Liver (tissue), 9 donors: ENCODE measurements around the gene PSMD4. TPM values are rescaled to one million over a fixed set of nuclear protein-coding genes. Genes with fewer than 3 reads are reported as not detected.

Source experiments
- DNase-seq: peaks from one replicate; pipeline ENCODE4 v3.0.0-alpha.2; 2017; ENCODE audit warnings: low spot score
- H3K27ac ChIP-seq, 2 donors: one replicate each; pipeline ENCODE4 v1.7.0; 2013; ENCODE audit warnings: inconsistent platforms in 2 of 2, low read length in 2 of 2, control low read depth in 1 of 2, low read depth in 1 of 2, mild to moderate bottlenecking in 1 of 2
- H3K27me3 ChIP-seq, 4 donors: one replicate each; pipeline versions ENCODE4 v1.6.1 to v1.7.0; 2013; ENCODE audit warnings: low read length in 3 of 4, inconsistent platforms in 1 of 4, mild to moderate bottlenecking in 1 of 4, moderate library complexity in 1 of 4; ENCODE audit not compliant: control insufficient read depth in 4 of 4, insufficient read depth in 4 of 4
- H3K36me3 ChIP-seq, 4 donors: one replicate each; pipeline versions ENCODE4 v1.6.1 to v1.7.0; 2013; ENCODE audit warnings: low read length in 3 of 4, mild to moderate bottlenecking in 3 of 4, low read depth in 1 of 4, moderate library complexity in 1 of 4; ENCODE audit not compliant: control insufficient read depth in 4 of 4, insufficient read depth in 3 of 4
- H3K4me1 ChIP-seq, 4 donors: one replicate each; pipeline versions ENCODE4 v1.6.1 to v1.7.0; 2013; ENCODE audit warnings: low read length in 3 of 4, mild to moderate bottlenecking in 3 of 4, moderate library complexity in 1 of 4; ENCODE audit not compliant: control insufficient read depth in 4 of 4, insufficient read depth in 4 of 4
- H3K4me3 ChIP-seq, 3 donors: one replicate each; pipeline versions ENCODE4 v1.6.1 to v1.7.0; 2013; ENCODE audit warnings: low read length in 3 of 3, control low read depth in 1 of 3, low read depth in 1 of 3, mild to moderate bottlenecking in 1 of 3
- H3K9ac ChIP-seq, 2 donors: one replicate each; pipeline ENCODE4 v1.7.0; 2013; ENCODE audit warnings: low read length in 2 of 2, mild to moderate bottlenecking in 2 of 2, moderate library complexity in 2 of 2, control low read depth in 1 of 2, low read depth in 1 of 2
- H3K9me3 ChIP-seq, 4 donors: one replicate each; pipeline versions ENCODE4 v1.6.1 to v1.7.0; 2013; ENCODE audit warnings: low read length in 3 of 4; ENCODE audit not compliant: control insufficient read depth in 4 of 4
- CTCF ChIP-seq: fragments of 150-350 bp; IDR thresholded peaks from 2 replicates; pipeline ENCODE4 v1.5.1; 2017; ENCODE audit warnings: improper control_type of control experiment, low read depth, low read length; ENCODE audit not compliant: missing input control
- EGR1 ChIP-seq, 2 donors: IDR thresholded peaks; 2 replicates each; pipeline ENCODE4 v1.6.1; 2016 to 2018; ENCODE audit warnings: antibody characterized with exemption in 2 of 2, low read depth in 2 of 2
- FOXA1 ChIP-seq: IDR thresholded peaks from 2 replicates; pipeline ENCODE4 v1.6.1; 2016; ENCODE audit warnings: antibody characterized with exemption
- FOXA2 ChIP-seq: IDR thresholded peaks from 2 replicates; pipeline ENCODE4 v1.6.1; 2016; ENCODE audit warnings: antibody characterized with exemption
- GABPA ChIP-seq, 2 donors: IDR thresholded peaks in 1 of 2; conservative IDR thresholded peaks in 1 of 2; 2 replicates each; pipeline ENCODE4 v1.6.1; 2016; ENCODE audit warnings: antibody characterized with exemption in 2 of 2, mild to moderate bottlenecking in 1 of 2, moderate library complexity in 1 of 2
- HNF4A ChIP-seq, 2 donors: conservative IDR thresholded peaks; 2 replicates each; pipeline ENCODE4 v1.6.1; 2016; ENCODE audit warnings: antibody characterized with exemption in 2 of 2, mild to moderate bottlenecking in 2 of 2
- HNF4G ChIP-seq: IDR thresholded peaks from 2 replicates; pipeline ENCODE4 v1.6.1; 2016; ENCODE audit warnings: antibody characterized with exemption
- JUND ChIP-seq, 2 donors: IDR thresholded peaks; 2 replicates each; pipeline ENCODE4 v1.6.1; 2016; ENCODE audit warnings: antibody characterized with exemption in 2 of 2
- MAX ChIP-seq: IDR thresholded peaks from 2 replicates; pipeline ENCODE4 v1.6.1; 2016; ENCODE audit warnings: antibody characterized with exemption
- NR2F2 ChIP-seq: IDR thresholded peaks from 2 replicates; pipeline ENCODE4 v1.6.1; 2016; ENCODE audit warnings: antibody characterized with exemption
- RAD21 ChIP-seq, 2 donors: IDR thresholded peaks; 2 replicates each; pipeline ENCODE4 v1.6.1; 2016; ENCODE audit warnings: antibody characterized with exemption in 2 of 2, mild to moderate bottlenecking in 2 of 2
- RXRA ChIP-seq, 2 donors: IDR thresholded peaks; 2 replicates each; pipeline ENCODE4 v1.6.1; 2017 to 2018; ENCODE audit warnings: antibody characterized with exemption in 2 of 2, mild to moderate bottlenecking in 1 of 2
- SP1 ChIP-seq: IDR thresholded peaks from 2 replicates; pipeline ENCODE4 v1.6.1; 2018; ENCODE audit warnings: antibody characterized with exemption, mild to moderate bottlenecking
- TAF1 ChIP-seq: conservative IDR thresholded peaks from 2 replicates; pipeline ENCODE4 v1.6.1; 2016; ENCODE audit warnings: antibody characterized with exemption, mild to moderate bottlenecking
- YY1 ChIP-seq: IDR thresholded peaks from 2 replicates; pipeline ENCODE4 v1.6.1; 2016; ENCODE audit warnings: antibody characterized with exemption, mild to moderate bottlenecking
- WGBS: extraction: QIAGEN DNeasy Blood & Tissue Kit; methylation state at CpG from one replicate; pipeline ENCODE4 v1.1.7; 2013; 5-methylcytosine and 5-hydroxymethylcytosine counted together
- polyA plus RNA-seq, 2 donors: library from polyadenylated mRNA; stranded (reverse) in 1 of 2; unstranded in 1 of 2; fragments of 200-250 nt in 1 of 2; fragments of >200 nt in 1 of 2; fragmentation: Nextera tagmentation in 1 of 2; extraction: Ambion mirVana in 1 of 2; gene quantifications; one replicate each; pipeline versions ENCODE4 v1.2.1 to v1.2.3, GENCODE V29; 2013 to 2015
- total RNA-seq, 2 donors: library from RNA; depleted of rRNA; stranded (reverse); fragments of >200 nt; gene quantifications; one replicate each; pipeline ENCODE4 v1.2.3, GENCODE V29; 2014
- TF ChIP-seq, protein P1 (sequence below): IDR thresholded peaks from 2 replicates; pipeline ENCODE4 v1.6.1; 2016; ENCODE audit warnings: antibody characterized with exemption
- TF ChIP-seq, protein P2 (sequence below): IDR thresholded peaks from 2 replicates; pipeline ENCODE4 v1.6.1; 2016; ENCODE audit warnings: antibody characterized with exemption
- TF ChIP-seq, protein P3 (sequence below): IDR thresholded peaks from 2 replicates; pipeline ENCODE4 v1.6.1; 2016; ENCODE audit warnings: antibody characterized with exemption, mild to moderate bottlenecking
- donor health status: healthy.
- donor health status: healthy.
- donor health status: healthy.
- donor health status: healthy.
- donor health status: healthy.

The PSMD4 gene
- total and polyA plus RNA-seq, 4 donors = 77.7 to 108 (median 87.0) TPM

- Histone ChIP-seq H3K9me3 (no peaks in the 10 kb centered on the region), H3K27ac (peak overlapping the region; percentile 99 to 100), H3K36me3 (peaks cover 2 to 6% (median 5%) of the 10 kb centered on the region in 4 donors), H3K4me3 (peak overlapping the region; percentile 89 to 99 (median 90)), H3K27me3 (no peaks in the 10 kb centered on the region), H3K4me1 (peaks cover 3 to 16% (median 6%) of the 10 kb centered on the region in 4 donors), H3K9ac (peak overlapping the region; percentile 67 to 92)
- under 1% methylated on average over 48 of the region's 48 CpGs for WGBS
- no peak for TF ChIP-seq FOXA1
- peak; percentile 43 for TF ChIP-seq HNF4G
- peak; percentile 96 for TF ChIP-seq MAX
- TF ChIP-seq, protein P1, sequence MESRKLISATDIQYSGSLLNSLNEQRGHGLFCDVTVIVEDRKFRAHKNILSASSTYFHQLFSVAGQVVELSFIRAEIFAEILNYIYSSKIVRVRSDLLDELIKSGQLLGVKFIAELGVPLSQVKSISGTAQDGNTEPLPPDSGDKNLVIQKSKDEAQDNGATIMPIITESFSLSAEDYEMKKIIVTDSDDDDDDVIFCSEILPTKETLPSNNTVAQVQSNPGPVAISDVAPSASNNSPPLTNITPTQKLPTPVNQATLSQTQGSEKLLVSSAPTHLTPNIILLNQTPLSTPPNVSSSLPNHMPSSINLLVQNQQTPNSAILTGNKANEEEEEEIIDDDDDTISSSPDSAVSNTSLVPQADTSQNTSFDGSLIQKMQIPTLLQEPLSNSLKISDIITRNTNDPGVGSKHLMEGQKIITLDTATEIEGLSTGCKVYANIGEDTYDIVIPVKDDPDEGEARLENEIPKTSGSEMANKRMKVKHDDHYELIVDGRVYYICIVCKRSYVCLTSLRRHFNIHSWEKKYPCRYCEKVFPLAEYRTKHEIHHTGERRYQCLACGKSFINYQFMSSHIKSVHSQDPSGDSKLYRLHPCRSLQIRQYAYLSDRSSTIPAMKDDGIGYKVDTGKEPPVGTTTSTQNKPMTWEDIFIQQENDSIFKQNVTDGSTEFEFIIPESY = peak; percentile 81
- TF ChIP-seq RAD21 (IDR thresholded peaks at IDR 0.05) = peak; percentile 64 to 68
- TF ChIP-seq, protein P2, sequence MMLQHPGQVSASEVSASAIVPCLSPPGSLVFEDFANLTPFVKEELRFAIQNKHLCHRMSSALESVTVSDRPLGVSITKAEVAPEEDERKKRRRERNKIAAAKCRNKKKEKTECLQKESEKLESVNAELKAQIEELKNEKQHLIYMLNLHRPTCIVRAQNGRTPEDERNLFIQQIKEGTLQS = peak; percentile 63
- no peak for TF ChIP-seq FOXA2
- peak; percentile 80 for TF ChIP-seq SP1
- peak; percentile 84 to 88 for TF ChIP-seq RXRA (IDR thresholded peaks at IDR 0.05)
- peak; percentile 98 for TF ChIP-seq NR2F2
- TF ChIP-seq EGR1 (IDR thresholded peaks at IDR 0.05; ENCODE audit: low read depth in 2 of 2) = peak; percentile 86 to 94
- TF ChIP-seq, protein P3, sequence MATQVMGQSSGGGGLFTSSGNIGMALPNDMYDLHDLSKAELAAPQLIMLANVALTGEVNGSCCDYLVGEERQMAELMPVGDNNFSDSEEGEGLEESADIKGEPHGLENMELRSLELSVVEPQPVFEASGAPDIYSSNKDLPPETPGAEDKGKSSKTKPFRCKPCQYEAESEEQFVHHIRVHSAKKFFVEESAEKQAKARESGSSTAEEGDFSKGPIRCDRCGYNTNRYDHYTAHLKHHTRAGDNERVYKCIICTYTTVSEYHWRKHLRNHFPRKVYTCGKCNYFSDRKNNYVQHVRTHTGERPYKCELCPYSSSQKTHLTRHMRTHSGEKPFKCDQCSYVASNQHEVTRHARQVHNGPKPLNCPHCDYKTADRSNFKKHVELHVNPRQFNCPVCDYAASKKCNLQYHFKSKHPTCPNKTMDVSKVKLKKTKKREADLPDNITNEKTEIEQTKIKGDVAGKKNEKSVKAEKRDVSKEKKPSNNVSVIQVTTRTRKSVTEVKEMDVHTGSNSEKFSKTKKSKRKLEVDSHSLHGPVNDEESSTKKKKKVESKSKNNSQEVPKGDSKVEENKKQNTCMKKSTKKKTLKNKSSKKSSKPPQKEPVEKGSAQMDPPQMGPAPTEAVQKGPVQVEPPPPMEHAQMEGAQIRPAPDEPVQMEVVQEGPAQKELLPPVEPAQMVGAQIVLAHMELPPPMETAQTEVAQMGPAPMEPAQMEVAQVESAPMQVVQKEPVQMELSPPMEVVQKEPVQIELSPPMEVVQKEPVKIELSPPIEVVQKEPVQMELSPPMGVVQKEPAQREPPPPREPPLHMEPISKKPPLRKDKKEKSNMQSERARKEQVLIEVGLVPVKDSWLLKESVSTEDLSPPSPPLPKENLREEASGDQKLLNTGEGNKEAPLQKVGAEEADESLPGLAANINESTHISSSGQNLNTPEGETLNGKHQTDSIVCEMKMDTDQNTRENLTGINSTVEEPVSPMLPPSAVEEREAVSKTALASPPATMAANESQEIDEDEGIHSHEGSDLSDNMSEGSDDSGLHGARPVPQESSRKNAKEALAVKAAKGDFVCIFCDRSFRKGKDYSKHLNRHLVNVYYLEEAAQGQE = peak; percentile 36
- peak; percentile 18 for TF ChIP-seq CTCF
- peak; percentile 82 to 91 for TF ChIP-seq JUND (IDR thresholded peaks at IDR 0.05)
- peak; percentile 84 for TF ChIP-seq YY1
- peak; percentile 71 to 86 for TF ChIP-seq HNF4A (conservative IDR thresholded peaks at IDR 0.05)
- peak; percentile 76 for TF ChIP-seq TAF1
- TF ChIP-seq GABPA (IDR thresholded peaks at IDR 0.05 in 1 of 2, conservative IDR thresholded peaks at IDR 0.05 in 1 of 2) = peak; percentile 74 to 92
- peak; percentile 97 for DNase-seq
These were observed 26.9 kb downstream of the PSMD4 start for GRCh38 chr1:151281225-151281968.
